Upper lobe of right lung (tissue), 1 donor: ENCODE data around the gene MPDZ. TPM values are rescaled to one million over a fixed set of nuclear protein-coding genes. Genes with fewer than 3 reads are reported as not detected.

Experiments
- ATAC-seq: fragments of 200-7000 bp; cut with Tn5 transposase; one replicate; pipeline ENCODE4 v1.9.1; 2020; ENCODE audit warnings: mild to moderate bottlenecking, moderate library complexity
- DNase-seq: peaks from one replicate; pipeline ENCODE4 v3.0.0-alpha.2; 2020
- H3K27ac ChIP-seq: fragments of 200-600 bp; one replicate; pipeline ENCODE4 v1.8.0; 2022
- H3K27me3 ChIP-seq: fragments of 200-600 bp; one replicate; pipeline ENCODE4 v1.8.0; 2022; ENCODE audit warnings: mild to moderate bottlenecking
- H3K36me3 ChIP-seq: fragments of 200-600 bp; one replicate; pipeline ENCODE4 v1.8.0; 2022
- H3K4me1 ChIP-seq: fragments of 200-600 bp; one replicate; pipeline ENCODE4 v1.8.0; 2022
- H3K4me3 ChIP-seq: fragments of 200-600 bp; one replicate; pipeline ENCODE4 v1.8.0; 2022; ENCODE audit warnings: mild to moderate bottlenecking
- H3K9me3 ChIP-seq: fragments of 200-600 bp; one replicate; pipeline ENCODE4 v1.8.0; 2022
- intact Hi-C: fragments of 100-400 bp; cut with DNase I; formaldehyde crosslinking; loops from one replicate; pipeline ENCODE4 v1.11.0; 2022
- total RNA-seq: library from RNA; stranded (reverse); fragmentation: NEBNext Ultra II Directional; extraction: Animal tissue kit (Norgen Biotek cat#: 25700); gene quantifications from one replicate; pipeline ENCODE4 v1.2.1, GENCODE V29; 2021
- TF ChIP-seq, protein P1 (sequence below): fragments of 200-600 bp; IDR thresholded peaks from one replicate; pipeline ENCODE4 v1.8.0; 2022; ENCODE audit warnings: antibody characterized with exemption
- donor health status: DM: no; HTN: yes; CAD: no; lungs with severe emphysema.

The MPDZ gene
- total RNA-seq, 1 donor from 2014 or later, result 37.8 TPM

DNA sequence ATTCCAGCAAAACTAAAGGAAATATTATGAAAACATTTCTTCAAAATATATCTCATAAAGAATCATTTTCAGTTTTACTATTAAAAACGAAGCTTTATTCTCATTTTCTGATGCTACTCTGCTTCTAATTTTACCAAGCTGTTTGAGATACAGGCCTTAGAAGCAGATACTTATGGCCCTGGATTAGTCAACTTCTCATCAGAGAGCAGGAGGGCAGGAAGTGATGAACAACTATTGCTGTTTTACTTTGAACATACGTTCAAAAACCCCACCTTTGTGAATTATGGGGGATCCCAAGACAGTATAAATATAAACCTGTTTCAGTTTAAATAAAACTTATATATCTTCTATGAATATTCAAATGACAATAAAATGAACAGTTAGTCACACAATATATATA, 16.0 kb downstream of the MPDZ start:
- no peak for DNase-seq
- Histone ChIP-seq H3K27ac (no peak overlapping the region), H3K4me3 (no peak overlapping the region), H3K36me3 (no peaks in the 10 kb centered on the region), H3K9me3 (no peaks in the 10 kb centered on the region), H3K4me1 (no peaks in the 10 kb centered on the region), H3K27me3 (no peaks in the 10 kb centered on the region)
- TF ChIP-seq, protein P1, sequence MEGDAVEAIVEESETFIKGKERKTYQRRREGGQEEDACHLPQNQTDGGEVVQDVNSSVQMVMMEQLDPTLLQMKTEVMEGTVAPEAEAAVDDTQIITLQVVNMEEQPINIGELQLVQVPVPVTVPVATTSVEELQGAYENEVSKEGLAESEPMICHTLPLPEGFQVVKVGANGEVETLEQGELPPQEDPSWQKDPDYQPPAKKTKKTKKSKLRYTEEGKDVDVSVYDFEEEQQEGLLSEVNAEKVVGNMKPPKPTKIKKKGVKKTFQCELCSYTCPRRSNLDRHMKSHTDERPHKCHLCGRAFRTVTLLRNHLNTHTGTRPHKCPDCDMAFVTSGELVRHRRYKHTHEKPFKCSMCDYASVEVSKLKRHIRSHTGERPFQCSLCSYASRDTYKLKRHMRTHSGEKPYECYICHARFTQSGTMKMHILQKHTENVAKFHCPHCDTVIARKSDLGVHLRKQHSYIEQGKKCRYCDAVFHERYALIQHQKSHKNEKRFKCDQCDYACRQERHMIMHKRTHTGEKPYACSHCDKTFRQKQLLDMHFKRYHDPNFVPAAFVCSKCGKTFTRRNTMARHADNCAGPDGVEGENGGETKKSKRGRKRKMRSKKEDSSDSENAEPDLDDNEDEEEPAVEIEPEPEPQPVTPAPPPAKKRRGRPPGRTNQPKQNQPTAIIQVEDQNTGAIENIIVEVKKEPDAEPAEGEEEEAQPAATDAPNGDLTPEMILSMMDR, result no peak
- ATAC-seq, result no peak
- intact Hi-C loops, result no loop called here

DNA sequence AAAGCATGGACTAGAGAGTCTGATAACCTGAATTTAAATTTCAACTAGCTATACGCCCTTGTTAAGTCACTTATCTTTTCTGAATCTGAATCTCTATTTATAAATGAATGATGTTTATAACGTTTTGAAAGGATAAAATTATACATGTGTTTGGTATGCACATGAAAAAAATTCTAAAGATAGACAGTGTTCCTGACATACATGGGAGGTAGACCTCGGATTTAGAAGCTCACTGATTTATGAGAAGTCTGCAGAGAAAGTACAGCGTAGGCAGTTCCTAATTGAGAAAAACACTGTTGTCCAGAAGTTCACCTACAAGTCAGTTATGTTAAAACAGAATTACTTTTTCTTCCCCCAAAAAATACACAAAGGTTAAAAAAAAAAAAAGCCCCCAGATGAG, 26.6 kb downstream of the MPDZ start:
- DNase-seq (no peak), ATAC-seq (no peak)
- Histone ChIP-seq H3K4me1 (no peaks in the 10 kb centered on the region), H3K27ac (no peak overlapping the region), H3K9me3 (no peaks in the 10 kb centered on the region), H3K4me3 (no peak overlapping the region), H3K36me3 (no peaks in the 10 kb centered on the region), H3K27me3 (no peaks in the 10 kb centered on the region)
- TF ChIP-seq, protein P1, result no peak
- intact Hi-C loops, result no loop called here

DNA sequence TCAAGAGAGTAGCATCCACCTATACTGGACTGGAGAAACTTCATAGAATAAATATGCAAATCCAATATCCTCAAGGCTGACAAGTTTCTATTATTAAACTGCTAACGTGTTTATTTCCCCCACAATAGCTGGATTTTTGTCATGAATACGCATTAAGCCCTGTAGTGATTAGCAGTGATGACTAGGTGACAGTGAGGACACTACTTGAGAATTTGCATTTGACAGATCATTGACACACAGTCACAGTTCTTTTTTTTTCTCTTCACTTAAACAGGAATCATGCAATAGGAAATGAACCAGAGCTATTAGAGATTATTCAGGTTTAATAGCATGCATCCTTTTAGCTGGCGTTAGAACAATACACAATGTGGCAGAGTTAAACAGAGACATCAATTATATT, 35.3 kb downstream of the MPDZ start:
- intact Hi-C loops, result no loop called here
- DNase-seq, result no peak
- no peaks in the 10 kb centered on the region for H3K4me1 ChIP-seq
- no peaks in the 10 kb centered on the region for H3K9me3 ChIP-seq
- TF ChIP-seq, protein P1, result no peak
- no peak overlapping the region for H3K4me3 ChIP-seq
- no peak for ATAC-seq
- no peak overlapping the region for H3K27ac ChIP-seq
- H3K36me3 ChIP-seq, result no peaks in the 10 kb centered on the region
- no peaks in the 10 kb centered on the region for H3K27me3 ChIP-seq

DNA sequence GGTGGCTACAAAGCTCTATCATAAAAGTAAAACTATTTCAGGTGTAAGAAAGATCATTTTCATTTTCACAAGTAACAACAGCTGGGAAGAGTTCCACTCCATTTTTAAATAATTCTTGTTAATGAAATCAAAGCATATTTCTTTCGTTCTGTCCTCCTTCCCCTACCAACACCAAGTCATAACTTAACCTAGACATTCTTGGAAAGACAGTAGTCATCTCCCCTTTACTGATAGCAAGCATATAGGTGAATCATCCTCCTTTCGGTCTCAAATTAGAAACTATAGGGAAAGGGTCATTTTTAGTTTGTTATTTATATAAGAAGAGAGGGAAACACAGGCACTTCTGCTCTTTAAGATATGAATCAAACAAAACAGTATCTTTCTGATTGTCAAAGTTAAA, 38.2 kb downstream of the MPDZ start:
- H3K9me3 ChIP-seq, result no peaks in the 10 kb centered on the region
- H3K27me3 ChIP-seq, result no peaks in the 10 kb centered on the region
- H3K36me3 ChIP-seq, result no peaks in the 10 kb centered on the region
- intact Hi-C loops, result no loop called here
- H3K4me3 ChIP-seq, result no peak overlapping the region
- no peak overlapping the region for H3K27ac ChIP-seq
- no peaks in the 10 kb centered on the region for H3K4me1 ChIP-seq
- ATAC-seq (no peak), DNase-seq (no peak)
- TF ChIP-seq, protein P1, result no peak

DNA sequence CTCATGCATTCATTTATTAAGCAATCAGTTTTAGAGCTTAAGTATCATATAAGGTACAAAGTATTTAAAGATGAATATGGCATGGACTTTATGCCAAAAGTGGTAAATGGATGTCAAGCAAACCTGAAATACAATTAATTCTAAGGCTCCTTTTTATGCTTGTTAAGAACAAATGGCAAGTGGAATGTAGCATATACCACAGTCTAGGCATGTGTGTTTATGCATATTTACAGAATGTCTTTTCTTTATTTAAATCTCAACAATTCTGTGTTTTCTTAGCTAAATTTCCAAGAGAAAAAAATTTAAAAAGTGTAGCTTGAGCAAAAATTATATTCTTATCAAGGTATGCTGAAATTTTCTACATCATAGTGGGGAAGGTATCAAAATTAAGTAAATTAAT, 39.8 kb downstream of the MPDZ start:
- no peaks in the 10 kb centered on the region for H3K4me1 ChIP-seq
- DNase-seq (no peak), ATAC-seq (no peak)
- H3K4me3 ChIP-seq, result no peak overlapping the region
- intact Hi-C loops, result no loop called here
- H3K36me3 ChIP-seq, result no peaks in the 10 kb centered on the region
- H3K9me3 ChIP-seq, result no peaks in the 10 kb centered on the region
- no peaks in the 10 kb centered on the region for H3K27me3 ChIP-seq
- TF ChIP-seq, protein P1, result no peak
- no peak overlapping the region for H3K27ac ChIP-seq

DNA sequence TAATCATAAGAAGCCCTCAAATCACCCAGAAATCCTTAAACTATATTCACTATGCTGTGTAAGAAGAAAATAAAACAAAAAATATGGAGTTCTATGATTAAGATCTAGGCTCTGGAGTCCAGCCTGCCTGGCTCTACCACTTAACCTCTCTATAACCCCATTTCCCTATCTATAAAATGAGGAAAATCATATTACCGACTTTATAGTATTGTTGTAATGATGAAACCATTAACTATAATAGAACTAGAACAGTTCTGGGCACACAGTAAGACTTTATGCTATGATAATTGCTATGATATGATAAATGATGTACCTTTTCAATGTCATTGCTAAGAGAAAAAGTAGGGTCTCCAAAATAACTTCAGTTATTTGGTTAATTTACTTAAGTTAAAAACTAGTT, 40.3 kb downstream of the MPDZ start:
- no peaks in the 10 kb centered on the region for H3K27me3 ChIP-seq
- intact Hi-C loops, result no loop called here
- DNase-seq (no peak), ATAC-seq (no peak)
- no peaks in the 10 kb centered on the region for H3K36me3 ChIP-seq
- H3K4me1 ChIP-seq, result no peaks in the 10 kb centered on the region
- H3K4me3 ChIP-seq, result no peak overlapping the region
- TF ChIP-seq, protein P1, result no peak
- no peak overlapping the region for H3K27ac ChIP-seq
- no peaks in the 10 kb centered on the region for H3K9me3 ChIP-seq
